ENCODE results near the gene RPTOR.
A peak's percentile ranks its signal among the peaks of the same experiment; 100 is the strongest.

Gene RPTOR

DNA sequence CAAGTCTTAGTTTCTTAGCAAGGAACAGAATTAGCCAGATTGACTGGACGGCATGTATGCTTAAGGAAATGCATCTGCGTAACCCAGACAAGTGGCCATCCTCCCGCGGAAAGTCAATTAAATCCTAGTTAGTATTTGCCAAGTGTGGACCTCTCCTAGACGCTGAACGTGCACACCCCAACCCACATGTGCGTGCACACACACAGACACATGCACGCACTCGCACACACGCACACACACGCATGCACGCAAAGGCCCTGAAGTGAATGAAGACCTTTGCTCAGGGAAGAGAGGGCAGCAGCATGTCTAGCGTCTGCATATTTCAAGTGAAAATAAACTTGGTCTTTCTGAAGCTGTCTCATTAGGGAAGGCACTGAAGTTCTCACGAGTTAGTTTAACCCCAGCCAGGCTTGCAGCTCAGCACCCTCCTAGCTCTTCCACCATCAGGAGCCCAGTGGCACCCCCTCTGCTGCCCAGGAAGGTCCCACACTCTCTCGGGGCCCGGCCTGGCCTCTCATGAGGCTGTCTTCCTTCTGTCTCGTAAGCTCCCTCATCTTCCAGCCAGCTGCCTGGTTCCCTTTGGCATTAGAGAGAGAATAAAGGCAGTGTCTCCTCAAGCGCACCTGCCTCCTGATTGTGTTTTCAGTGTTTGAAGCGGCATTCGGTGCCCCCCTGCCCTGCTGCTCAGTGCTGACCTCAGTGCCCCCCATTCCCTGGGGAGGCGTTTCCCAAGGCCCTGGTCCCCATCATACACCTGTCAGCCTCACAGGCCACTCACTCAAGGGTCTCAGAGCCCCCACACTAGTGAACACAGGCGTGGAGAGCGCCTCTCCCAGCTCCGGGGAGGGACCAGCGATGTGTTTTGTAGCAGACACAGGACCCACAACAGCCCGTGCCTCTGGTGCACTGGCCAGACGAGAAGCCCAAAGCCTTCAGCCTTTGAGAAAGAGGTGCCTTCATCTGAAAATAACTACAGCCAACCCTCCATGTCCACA, 394.8 kb downstream of the RPTOR start:
- DNase-seq = no peak

DNA sequence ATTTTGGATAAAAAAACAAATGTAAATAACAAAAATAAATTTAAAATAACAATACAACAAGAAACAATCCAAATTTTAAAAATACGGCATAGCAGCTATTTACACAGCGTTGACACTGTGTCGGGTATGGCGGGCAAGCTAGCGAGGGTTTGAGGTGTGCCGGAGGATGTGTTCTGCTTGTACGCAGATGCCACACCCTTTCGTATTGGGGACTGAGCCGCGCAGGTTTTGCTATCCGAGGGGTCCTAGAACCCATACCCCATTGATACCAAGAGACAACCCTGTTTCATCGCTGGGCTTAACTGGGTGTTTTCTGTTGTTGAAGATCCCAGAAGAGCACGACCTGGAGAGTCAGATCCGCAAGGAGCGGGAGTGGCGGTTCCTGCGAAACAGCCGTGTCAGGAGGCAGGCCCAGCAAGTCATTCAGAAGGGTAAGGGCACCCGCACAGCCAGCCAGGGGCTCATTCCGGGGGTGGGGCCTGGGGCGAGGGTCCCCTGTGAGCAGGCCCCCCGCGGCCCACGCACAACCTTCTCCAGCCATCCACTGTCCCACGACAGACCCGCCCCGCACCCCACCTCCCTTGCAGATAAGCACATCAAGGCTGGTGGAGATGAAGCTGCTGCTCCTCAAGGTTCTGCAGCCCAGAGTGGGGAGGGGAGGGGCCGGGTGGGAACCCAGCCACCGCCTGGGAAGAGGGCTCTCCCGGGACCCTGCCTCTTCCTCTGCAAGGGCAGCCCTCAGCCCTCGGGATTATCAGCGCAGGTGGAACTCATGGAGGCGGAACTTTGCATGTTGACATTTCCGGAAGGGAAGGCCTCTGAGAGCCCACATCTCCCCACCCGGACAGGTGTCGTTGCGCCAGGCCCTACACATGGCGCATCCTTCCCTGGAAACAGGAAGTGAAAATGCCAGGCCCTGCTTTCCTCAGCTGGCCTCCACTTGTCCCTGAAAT, 395.8 kb downstream of the RPTOR start:
- DNase-seq = peak in 1 of 3 experiments; percentile 32

DNA sequence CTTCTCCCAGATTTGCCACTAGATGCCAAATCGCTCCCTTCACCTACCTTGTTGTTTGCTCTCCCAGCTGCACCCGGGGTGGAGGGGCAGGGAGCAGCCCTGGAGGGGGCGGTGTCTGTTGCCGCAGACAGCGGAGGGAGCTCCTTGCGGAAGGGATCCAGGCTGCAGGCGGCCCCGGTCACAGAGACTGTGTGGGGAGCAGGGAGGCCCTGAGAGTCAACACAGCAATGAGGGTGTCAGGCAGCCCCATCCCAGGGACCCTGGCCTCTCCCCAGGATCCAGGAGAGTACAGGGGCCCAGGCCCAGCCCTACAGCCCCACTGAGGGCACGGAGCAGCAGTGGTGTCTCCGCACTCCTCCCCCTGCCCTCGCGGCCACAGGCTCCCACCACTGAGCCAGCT, 396.5 kb downstream of the RPTOR start:
- DNase-seq = no peak

DNA sequence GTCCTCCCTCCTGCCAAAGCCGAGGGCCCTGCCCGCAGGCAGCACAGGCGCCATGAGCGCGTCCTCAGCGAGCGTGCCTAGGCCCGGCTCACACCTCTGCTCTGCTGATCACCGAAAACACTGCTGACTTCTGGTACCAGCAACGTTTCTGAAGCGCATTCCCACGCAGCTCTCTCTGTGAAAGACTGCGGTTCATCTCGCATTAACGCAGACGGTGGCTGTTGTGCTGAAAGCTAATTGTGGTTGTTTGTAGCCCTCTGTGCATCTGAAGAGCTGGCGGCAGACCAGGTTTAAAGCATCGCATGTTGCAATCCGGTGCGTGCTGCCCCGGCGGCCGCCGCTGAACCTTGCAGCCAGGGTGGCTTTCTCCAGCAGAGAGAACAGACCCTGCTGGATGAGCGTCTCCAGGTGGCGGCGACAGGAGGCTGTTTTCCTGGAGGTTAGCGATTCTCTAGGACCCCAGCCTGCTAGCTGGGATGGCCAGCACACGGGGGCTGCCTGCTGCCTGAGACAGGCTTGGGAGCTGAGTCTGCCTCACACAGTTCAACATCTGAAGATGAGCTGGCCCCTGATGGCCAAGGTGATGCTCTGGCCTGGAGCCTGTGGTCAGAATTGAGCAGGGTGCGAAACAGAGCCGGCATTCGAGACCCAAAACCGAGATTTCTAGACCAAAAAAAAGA, 397.2 kb downstream of the RPTOR start:
- DNase-seq = no peak

DNA sequence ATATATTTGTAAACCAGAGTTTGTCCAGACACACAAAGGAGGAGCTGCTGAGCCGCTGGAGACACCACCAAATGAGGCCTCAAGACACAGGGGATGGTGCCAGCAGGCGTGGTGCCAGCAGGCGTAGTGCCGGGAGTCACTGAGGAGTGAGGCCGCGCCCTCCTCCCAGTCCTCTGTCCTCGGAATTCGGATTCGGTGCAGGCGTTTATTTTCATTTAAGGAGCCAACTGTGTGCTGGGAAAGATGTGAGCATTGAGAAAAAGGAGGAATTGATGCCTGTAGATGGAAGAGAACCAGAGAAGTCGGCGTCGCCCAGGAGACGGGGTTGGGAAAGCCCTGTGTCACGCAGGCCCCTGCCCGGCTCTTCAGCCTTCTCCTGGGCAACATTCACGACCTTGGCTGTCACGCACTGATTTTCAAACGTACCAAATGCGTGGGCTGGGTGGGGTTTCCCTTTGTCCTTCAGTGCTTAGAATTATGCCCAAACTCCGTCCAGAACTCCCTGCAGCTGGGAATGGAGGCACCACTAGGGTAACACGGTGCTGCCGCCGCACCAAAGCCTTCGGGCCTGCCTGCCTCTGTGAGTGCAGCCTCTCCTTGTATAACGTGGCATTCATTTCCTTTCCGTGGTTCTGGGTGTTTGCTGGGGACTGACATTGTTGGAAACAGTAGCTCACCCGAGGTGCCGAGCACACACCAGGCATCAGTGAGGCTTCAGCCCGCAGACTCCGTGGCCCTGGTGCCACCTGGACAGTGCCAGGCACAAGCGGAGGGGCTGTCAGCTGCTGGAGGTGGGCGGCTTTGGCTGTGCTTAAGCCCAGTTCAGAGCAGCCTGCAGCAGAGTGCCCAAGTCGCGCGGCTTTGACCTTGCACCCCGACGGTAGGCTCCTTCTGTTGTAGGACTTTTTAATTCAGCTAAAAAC, 398.0 kb downstream of the RPTOR start:
- DNase-seq = no peak

DNA sequence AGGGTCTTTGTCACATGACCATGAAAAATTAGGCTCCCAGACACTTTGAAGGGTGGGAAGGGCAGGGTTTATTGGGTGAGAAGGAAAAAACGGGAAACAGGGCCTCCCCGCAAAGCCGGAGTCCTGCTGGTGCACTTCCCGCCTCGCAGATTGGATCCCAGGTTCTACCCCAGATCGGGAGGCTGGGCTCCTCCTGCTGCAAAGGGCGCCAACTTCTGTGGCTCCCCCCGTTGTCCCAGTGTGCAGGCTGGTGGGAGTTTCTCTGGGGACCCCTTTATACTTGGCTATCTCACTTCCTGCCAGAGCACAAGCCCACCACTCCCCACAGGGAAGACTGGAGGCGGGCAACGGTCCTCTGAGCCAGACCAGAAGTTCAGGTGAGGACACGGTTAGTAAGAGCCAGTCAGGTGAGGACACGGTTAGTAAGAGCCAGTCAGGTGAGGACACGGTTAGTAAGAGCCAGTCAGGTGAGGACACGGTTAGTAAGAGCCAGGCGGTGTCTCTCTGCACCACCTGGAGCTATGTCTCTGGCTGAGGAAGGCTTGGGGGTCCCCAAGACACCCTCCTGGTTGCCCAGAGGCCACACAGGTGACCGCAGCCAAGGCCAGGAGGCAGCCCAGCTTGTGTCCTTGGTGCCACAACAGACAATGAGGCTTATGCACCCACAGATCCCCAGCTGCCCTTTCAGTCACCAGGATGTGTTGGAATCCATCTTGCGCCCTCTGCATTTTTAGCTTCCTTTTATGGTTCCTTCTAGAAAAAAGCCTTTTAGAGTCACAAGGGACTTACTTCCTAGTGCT, 398.9 kb downstream of the RPTOR start:
- DNase-seq = no peak

DNA sequence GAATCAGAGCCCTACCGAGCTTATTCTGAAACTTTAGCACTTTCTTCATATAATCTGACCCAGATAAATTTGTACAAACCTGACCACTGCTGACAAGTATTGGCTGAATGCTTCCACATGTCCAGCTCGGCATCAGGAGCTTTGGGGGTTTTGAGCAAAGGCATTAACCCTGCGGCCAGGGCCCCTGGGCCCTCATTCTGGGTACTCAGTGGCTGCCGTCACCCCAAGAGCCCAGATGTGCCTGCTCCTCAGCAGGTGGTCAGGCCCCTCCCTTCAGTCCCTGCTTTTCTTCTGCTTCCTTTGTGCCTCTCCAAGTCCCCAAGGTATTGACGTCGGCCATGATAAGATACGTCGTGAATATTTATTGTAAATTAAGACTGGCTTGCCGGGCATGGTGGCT, 399.7 kb downstream of the RPTOR start:
- DNase-seq = no peak

DNA sequence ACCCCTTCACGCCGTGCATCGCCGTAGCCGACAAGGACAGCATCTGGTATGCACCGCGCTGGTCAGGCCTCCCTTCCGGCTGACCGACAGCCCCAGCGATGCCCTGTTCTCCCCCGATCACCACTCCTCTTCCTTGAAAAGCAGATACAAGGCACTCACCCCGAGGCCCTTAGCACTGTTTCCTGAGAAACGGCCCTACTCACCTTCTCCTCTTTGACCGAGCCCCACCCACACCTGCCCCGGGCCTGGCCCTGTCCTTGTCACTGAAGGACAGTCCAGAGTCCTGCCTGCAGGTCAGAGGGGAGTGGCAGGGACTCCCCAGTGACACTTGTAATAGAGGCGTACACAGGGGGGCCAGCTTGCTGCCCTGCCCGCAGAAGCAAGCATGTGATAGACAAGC, 401.1 kb downstream of the RPTOR start:
- DNase-seq = no peak

DNA sequence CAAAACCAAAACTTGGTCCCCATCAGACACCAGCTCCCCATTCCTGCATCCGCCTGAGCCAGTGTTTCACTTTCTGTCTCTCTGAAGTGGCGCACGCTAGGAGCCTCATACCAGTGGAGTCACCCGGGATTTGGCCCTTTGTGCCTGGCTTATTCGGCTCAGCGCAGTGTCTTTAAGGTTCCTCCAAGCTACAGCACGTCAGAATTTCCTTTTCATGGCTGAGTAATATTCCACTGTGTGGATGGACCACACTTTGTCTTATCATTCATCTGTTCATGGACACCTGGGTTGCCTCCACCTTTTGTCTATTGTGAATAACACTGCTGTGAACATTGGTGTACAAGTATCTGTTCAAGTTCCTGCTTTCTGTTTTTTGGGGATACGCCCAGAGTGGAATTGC, 401.8 kb downstream of the RPTOR start:
- no peak for DNase-seq

DNA sequence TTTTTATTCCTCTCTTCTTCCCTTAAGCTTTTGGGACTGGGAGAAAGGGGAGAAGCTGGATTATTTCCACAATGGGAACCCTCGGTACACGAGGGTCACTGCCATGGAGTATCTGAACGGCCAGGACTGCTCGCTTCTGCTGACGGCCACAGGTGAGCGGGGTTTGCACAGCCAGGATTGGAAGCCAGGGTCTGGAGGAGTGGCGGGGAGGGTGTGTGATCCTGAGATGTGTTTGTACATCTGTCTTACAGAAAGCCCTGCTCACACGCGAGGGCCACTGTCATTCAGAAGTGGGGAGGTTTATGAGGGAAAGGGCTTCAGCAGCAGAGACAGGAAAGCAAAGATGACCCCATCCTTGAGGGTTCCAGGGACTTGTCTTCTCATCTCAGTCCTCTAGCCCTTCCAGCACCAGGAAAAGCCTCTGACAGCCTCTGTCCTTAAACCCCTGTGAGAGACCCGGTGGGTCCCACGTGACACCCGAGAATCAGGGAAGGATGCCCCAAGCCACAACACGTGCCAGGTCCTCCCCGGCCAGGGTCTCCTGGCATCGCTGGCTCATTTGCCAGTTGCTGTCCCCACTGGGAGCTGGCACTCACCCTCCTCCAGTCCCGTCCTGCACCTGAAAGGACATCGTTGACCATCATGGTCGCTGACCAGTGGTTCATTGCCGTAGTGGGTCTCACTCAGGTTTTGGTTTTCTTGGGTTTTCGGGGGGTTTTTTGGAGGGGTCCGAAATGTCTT, 402.7 kb downstream of the RPTOR start:
- DNase-seq = no peak

DNA sequence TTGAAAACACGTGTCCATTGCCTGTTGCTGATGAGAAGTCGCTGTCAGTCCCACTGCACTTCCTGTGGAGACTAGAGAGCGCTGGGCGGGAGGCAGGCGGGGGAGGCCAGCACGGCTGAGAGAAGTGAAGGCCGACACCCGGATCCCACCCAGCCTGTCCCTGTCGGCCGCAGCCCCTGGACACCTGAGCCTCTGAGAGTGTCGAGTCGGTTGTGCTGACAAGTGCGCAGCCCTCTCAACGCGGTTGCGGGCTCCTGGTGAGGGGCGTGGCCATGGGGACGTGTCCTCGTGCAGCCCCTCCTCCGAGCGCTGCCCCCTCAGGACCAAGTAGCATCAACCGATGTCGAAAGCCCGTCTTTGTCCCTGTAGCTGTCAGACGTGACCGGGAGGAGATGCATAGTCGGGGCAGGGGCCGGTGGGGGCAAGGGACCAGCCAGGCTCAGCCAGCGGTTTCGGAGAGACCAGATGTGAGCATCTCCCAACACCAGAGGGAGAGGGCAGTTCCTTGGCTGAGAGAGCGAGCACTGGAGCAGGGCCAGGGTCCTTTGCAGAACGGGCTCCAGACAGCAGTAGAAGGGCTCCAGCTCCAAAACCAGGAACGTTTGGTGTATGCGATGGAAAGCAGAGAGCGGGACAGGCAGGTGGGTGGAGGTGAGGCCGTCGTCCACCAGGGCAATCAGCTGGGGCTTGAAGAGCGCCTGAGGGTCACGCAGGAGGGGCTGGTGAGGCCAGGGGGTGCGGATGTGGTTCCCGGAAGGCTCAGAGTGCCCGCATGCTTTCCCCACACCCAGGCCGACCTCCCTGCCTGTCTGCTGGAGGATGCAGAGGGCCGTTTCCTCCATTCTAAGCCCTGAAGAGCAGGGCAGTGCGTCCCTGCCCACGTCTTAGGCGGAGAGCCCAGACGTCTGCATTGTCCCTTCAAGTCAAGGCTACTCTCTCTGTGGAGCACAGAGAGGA, 403.7 kb downstream of the RPTOR start:
- DNase-seq = no peak

DNA sequence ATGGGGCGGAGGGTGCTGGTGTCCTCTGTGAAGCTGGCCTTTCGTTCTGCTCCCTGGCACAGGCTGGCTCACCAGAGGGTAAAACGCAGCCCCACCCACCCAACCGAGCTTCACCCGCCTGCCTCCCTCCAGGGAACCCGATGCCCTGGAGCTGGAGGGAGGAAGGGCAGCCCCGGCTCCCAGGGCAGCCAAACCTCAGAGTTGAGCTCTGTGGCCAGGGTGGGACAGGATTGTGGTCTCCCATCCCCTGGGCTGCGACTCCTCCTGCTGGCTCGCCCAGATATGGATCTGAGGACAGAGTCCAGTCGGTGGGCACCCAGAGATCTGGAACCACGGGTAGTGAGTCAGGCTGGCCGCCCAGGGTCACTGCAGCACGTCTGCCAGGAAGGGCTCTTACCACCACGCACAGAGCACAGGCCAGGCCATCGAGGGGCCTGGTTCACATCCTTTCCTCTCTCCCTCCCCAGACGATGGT, 404.4 kb downstream of the RPTOR start:
- no peak for DNase-seq

DNA sequence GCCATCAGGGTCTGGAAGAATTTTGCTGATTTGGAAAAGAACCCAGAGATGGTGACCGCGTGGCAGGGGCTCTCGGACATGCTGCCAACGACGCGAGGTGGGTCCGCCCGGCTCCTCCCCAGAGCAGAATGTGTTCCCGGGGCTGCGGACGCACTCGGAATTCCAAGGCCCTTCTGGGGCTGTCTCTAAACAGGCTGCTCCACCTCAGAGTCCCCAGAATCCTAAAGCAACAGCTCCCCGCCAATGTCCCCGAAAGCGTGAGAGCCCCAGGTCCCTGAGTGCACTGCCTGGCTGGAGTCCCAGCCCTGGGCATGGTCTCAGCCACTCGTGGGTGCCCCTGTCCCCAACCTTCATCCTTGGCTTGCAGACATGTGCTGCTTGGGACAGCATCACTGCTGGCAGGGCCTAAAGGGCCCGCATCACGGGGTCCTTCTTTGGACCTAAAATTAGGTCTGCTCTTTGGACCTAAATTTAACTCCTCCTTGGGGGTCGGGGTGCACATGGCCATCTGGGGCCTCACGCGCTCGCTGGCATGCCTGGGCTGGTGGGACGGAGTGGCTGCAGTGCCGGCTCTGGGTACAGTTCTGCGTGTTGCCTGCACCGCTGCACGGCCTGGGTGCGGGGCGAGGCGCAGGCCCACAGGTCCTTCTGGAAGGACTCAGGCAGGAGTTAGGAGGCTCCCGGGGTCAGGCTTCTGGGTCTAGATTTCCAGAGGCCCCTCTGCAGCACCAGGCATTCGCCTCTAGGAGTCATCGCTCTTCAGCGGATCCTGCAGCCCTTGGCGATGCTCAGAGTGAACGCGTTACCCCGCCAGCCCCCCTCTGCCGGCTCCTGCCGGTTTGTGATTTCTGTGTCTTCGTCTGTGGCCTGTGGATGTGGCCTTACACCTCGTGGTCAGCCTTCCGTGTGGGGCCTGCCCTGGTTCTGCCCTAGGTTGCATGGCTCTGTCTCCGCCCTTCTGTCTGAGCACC, 405.1 kb downstream of the RPTOR start:
- no peak for DNase-seq

DNA sequence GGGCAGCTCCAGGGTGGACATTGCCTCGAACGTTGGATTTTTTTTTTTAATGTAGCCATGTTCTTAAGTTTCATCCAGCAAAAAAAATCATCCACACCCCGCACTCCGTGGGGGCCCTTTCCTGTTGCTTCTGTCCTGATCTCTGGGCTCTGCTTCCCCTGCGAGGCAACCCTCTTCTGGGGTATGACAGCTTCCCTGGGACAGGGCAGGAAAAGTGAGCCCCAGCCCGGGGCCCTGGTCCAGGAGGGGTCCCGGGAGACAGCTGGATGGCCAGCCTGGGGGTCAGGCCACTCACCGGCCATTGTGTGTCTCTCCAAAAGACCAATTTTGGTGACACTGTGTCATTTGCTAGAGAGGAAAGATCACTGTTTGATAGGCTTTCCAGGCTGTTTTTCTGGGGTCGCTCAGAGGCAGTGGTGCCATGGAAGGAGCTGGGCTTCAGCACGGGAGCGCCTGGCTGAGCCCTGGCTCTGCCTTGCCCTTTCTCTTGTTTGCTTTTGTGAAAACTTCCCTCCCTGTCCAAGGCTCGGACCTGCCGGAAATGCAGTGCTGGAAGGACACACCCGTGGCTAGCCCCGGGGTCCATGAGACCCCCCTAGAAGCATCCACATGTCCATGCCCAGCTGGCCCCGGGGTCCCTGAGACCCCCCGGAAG, 406.0 kb downstream of the RPTOR start:
- DNase-seq = no peak

DNA sequence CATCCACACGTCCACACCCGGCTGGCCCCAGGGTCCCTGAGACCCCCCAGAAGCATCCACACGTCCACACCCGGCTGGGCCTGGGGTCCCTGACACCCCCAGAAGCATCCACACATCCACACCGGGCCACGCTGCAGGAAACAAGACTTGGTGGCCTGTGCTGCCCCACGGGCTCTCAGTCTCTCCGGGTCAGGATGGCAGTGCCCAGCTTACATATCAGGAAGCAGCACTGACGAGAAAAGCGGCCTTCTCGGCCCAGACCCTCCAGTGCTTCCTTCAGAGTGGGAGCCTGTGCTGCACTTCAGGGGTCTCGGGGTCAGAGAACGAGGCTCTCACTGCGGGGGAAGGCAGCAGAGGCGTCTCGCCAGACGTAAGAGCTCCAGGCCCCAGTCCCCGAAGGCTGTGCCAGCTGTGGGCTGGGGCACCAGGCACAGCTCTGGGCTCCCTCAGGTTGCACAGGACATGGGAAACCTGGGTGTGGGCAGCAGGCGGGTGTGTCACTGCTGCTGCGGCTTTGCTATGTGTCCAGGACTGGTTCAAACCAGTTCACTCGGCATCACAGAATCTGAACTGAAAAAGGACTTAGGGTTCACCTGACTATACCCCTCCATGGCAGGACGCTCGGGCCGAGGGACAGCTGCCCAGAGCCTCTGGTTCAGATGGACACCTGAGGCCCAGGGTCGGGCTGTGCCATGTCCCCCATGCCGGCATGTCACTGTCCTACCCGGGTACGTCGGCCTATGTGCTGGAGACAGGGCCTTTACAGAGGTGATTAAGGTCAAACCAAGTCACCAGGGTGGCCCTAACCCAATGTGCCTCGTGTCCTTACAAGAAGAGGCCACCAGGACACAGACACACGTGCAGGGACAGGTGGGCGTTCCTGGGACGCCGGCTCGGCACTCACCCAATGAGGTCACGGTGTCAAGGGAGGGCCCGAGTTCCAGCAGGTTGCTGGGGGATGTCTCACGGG, 406.8 kb downstream of the RPTOR start:
- DNase-seq = no peak

DNA sequence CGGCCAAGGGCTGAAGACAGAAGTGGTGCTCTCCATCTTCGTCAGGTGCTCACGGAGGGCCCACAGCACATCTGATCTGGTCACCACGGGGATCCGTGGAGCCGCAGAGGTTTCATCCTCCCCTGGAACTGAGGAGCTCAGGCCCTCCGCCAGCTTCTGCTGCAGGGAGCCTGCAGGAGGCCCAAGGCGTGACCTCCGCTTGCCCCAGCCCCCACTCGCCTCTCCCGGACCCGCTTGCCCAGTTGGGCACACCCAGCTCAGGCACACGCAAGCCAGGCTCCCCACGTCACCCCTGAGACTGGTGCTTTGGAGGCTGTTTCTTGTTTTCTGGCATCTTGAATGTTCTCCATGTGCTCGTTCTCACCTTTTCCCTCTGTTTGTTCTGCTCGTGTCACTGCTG, 407.7 kb downstream of the RPTOR start:
- no peak for DNase-seq

Measured in NCI-H1417 (cell line).